GM19452 (cell line): ENCODE data around the gene AGMAT.

Experiments
- ATAC-seq: cut with Tn5 transposase; IDR thresholded peaks from one replicate; pipeline ENCODE4 v1.9.1; 2021; ENCODE audit not compliant: unreplicated experiment

Gene AGMAT

GRCh38 chr1:15584489-15585363 lies at the start of gene AGMAT:
Gene AGMAT, minus strand, starts transcription at chr1:15585051. Its CDS starts 84 bp downstream, at chr1:15584967.
- peak; percentile 54 for ATAC-seq

GRCh38 chr1:15633756-15634420 lies 49.0 kb upstream of the AGMAT start:
- ATAC-seq = no peak

- ATAC-seq = peak; percentile 16
These were observed 43.2 kb upstream of the AGMAT start for GRCh38 chr1:15628003-15628402.

GRCh38 chr1:15627343-15627988 lies 42.6 kb upstream of the AGMAT start:
- ATAC-seq = peak; percentile 90

GRCh38 chr1:15626269-15626950 lies 41.6 kb upstream of the AGMAT start:
- no peak for ATAC-seq

- ATAC-seq = no peak
These were observed 40.4 kb upstream of the AGMAT start for GRCh38 chr1:15625056-15625917.

- no peak for ATAC-seq
These were observed 39.4 kb upstream of the AGMAT start for GRCh38 chr1:15624133-15624714.

GRCh38 chr1:15623435-15623834 lies 38.6 kb upstream of the AGMAT start:
- ATAC-seq = no peak

- ATAC-seq = no peak
These were observed 38.0 kb upstream of the AGMAT start for GRCh38 chr1:15622712-15623373.

- no peak for ATAC-seq
These were observed 37.1 kb upstream of the AGMAT start for GRCh38 chr1:15621975-15622374.

- ATAC-seq = no peak
These were observed 36.2 kb upstream of the AGMAT start for GRCh38 chr1:15620902-15621682.

GRCh38 chr1:15620155-15620545 lies 35.3 kb upstream of the AGMAT start:
- no peak for ATAC-seq

- ATAC-seq = no peak
These were observed 34.0 kb upstream of the AGMAT start for GRCh38 chr1:15618655-15619525.

- peak; percentile 50 for ATAC-seq
These were observed 33.3 kb upstream of the AGMAT start for GRCh38 chr1:15618077-15618654.

- ATAC-seq = peak; percentile 66
These were observed 32.6 kb upstream of the AGMAT start, which contains the start of gene DDI2 for GRCh38 chr1:15617173-15618076. Gene DDI2, plus strand, starts transcription at chr1:15617458. Its CDS starts 213 bp downstream, at chr1:15617671.
